Lung (tissue), 12 donors: Measurements from ENCODE around the gene LAMC3. TPM values are rescaled to one million over a fixed set of nuclear protein-coding genes. Genes with fewer than 3 reads are reported as not detected.

ENCODE experiments used
- ATAC-seq: fragments of 200-7000 bp; cut with Tn5 transposase; one replicate; pipeline ENCODE4 v1.9.1; 2020; ENCODE audit warnings: moderate number of reproducible peaks; ENCODE audit not compliant: insufficient read depth, low FRiP score
- DNase-seq, 3 donors: peaks; one replicate each; pipeline ENCODE4 v3.0.0-alpha.2; 2013 to 2017
- H3K27ac ChIP-seq, 2 donors: one replicate each; pipeline ENCODE4 v1.5.1; 2013; ENCODE audit warnings: mild to moderate bottlenecking in 2 of 2, moderate library complexity in 2 of 2, control low read depth in 1 of 2, inconsistent platforms in 1 of 2, low read depth in 1 of 2, low read length in 1 of 2
- H3K27me3 ChIP-seq, 3 donors: one replicate each; pipeline ENCODE4 v1.5.1; 2013; ENCODE audit warnings: low read length in 2 of 3; ENCODE audit not compliant: control insufficient read depth in 3 of 3, insufficient read depth in 3 of 3
- H3K36me3 ChIP-seq, 4 donors: one replicate each; pipeline ENCODE4 v1.5.1; 2013; ENCODE audit warnings: low read length in 4 of 4, mild to moderate bottlenecking in 1 of 4, moderate library complexity in 1 of 4; ENCODE audit not compliant: control insufficient read depth in 4 of 4, insufficient read depth in 4 of 4
- H3K4me1 ChIP-seq, 5 donors: one replicate each; pipeline ENCODE4 v1.5.1; 2013; ENCODE audit warnings: low read length in 5 of 5, mild to moderate bottlenecking in 2 of 5, moderate library complexity in 1 of 5; ENCODE audit not compliant: control insufficient read depth in 5 of 5, insufficient read depth in 5 of 5
- H3K4me3 ChIP-seq: one replicate; pipeline ENCODE4 v1.5.1; 2013; ENCODE audit warnings: mild to moderate bottlenecking, control low read depth, moderate library complexity
- H3K9ac ChIP-seq, 2 donors: one replicate each; pipeline ENCODE4 v1.5.1; 2013; ENCODE audit warnings: low read length in 2 of 2, control low read depth in 1 of 2; ENCODE audit not compliant: insufficient read depth in 1 of 2
- H3K9me3 ChIP-seq, 4 donors: one replicate each; pipeline ENCODE4 v1.5.1; 2013; ENCODE audit warnings: low read length in 3 of 4, mild to moderate bottlenecking in 1 of 4, moderate library complexity in 1 of 4; ENCODE audit not compliant: control insufficient read depth in 4 of 4, insufficient read depth in 3 of 4
- CTCF ChIP-seq: IDR thresholded peaks from 2 replicates; pipeline ENCODE4 v1.5.1; 2012; ENCODE audit warnings: mild to moderate bottlenecking; ENCODE audit errors: control extremely low read depth, extremely low read depth
- WGBS, 2 donors: extraction: QIAGEN DNeasy Blood & Tissue Kit; methylation state at CpG; one replicate each; pipeline ENCODE4 v1.1.7; 2013; 5-methylcytosine and 5-hydroxymethylcytosine counted together
- polyA plus RNA-seq, 2 donors: library from polyadenylated mRNA; stranded (reverse); fragments of 200-250 nt; gene quantifications; one replicate each; pipeline ENCODE4 v1.2.1, GENCODE V29; 2013
- total RNA-seq, 2 donors: library from RNA; depleted of rRNA in 1 of 2; stranded (reverse); fragments of >200 nt in 1 of 2; gene quantifications; one replicate each; pipeline ENCODE4 v1.2.1, GENCODE V29; 2014 to 2021
- donor health status: control.
- donor health status: control.
- donor health status: Bipolar disorder and iron deficiency.
- donor health status: healthy.
- donor health status: DM: yes; HTN: yes; CAD: no.

The LAMC3 gene
- total and polyA plus RNA-seq, 4 donors, result 10.5 to 24.3 (median 14.1) TPM

- peaks cover 0 to 9% (median 0%) of the 10 kb centered on the region in 5 donors for H3K4me1 ChIP-seq
- H3K27me3 ChIP-seq, result no peaks in the 10 kb centered on the region
- H3K36me3 ChIP-seq, result no peaks in the 10 kb centered on the region
- no peak overlapping the region for H3K27ac ChIP-seq
- DNase-seq (no peak), ATAC-seq (no peak)
- no peak overlapping the region for H3K4me3 ChIP-seq
- TF ChIP-seq CTCF, result no peak
- no peaks in the 10 kb centered on the region for H3K9me3 ChIP-seq
- H3K9ac ChIP-seq, result no peak overlapping the region
Observed at GRCh38 chr9:131042666-131043065, 33.7 kb downstream of the LAMC3 start.

- Histone ChIP-seq H3K4me3 (no peak overlapping the region), H3K9ac (no peak overlapping the region), H3K27me3 (no peaks in the 10 kb centered on the region), H3K27ac (no peak overlapping the region), H3K36me3 (no peaks in the 10 kb centered on the region), H3K9me3 (no peaks in the 10 kb centered on the region), H3K4me1 (peaks cover 0 to 5% (median 0%) of the 10 kb centered on the region in 5 donors)
- WGBS, 2 donors, result 17 to 38% methylated on average over 2 of the region's 2 CpGs
- no peak for ATAC-seq
- no peak for DNase-seq
- no peak for TF ChIP-seq CTCF
Observed at GRCh38 chr9:131043087-131043486, 34.1 kb downstream of the LAMC3 start.

- no peaks in the 10 kb centered on the region for H3K36me3 ChIP-seq
- WGBS, 2 donors, result 61 to 66% methylated on average over 6 of the region's 6 CpGs
Observed at GRCh38 chr9:131043646-131044045, 34.7 kb downstream of the LAMC3 start.

More at GRCh38 chr9:131043646-131044045, 34.7 kb downstream of the LAMC3 start:
- ATAC-seq (no peak), DNase-seq (no peak)
- H3K4me1 ChIP-seq, result peaks cover 0 to 2% (median 0%) of the 10 kb centered on the region in 5 donors
- no peaks in the 10 kb centered on the region for H3K27me3 ChIP-seq
- no peaks in the 10 kb centered on the region for H3K9me3 ChIP-seq
- H3K27ac ChIP-seq, result no peak overlapping the region
- no peak overlapping the region for H3K9ac ChIP-seq
- TF ChIP-seq CTCF, result no peak
- no peak overlapping the region for H3K4me3 ChIP-seq
